Measurements from ENCODE around the gene COG5. TPM values are rescaled to one million over a fixed set of nuclear protein-coding genes. Genes with fewer than 3 reads are reported as not detected.

COG5 gene
- polyA plus RNA-seq (2013, experiment 1 of 2; ENCODE audit: insufficient read length), result 38.2 TPM
- polyA plus RNA-seq (2013, experiment 2 of 2; ENCODE audit: insufficient read length), result 32.8 TPM

DNA sequence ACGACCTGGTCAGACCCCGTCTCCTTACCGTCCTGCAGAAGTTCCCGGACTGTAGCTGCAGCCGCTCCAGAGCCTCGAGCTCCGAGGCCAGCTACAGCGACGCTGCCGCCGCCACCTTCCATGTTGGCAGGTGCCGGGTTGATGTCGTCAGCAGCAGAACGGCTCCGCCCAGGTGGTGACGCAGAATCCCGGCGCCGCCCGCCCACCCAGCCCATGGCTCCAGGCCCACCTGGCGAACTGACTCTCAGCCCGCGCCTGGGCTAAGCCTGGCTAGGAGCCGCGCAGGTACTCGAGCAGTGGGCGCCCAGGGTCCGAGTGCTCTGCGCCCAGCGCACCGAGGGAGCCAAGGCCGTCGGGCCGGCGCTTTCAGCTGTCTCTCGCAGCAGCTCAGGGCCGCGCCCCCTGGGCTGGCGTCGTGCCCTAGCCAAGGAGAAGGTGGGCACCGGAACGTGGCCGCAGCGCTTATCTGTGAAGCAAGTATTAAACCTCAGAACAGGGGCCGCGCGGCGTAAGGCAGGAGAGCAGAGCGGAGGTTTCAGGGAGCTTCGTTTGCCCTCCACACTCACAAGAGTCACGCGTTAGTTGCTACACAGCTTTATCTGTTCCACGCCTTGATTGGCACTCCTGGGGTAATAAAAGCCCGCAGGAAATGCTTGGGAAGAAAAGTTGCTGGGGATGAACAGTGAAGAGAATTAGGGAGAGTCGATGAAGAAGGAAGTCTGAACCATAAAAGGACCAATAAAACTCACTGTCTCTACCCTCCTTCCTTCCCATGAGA lies at the start of gene COG5, which contains the start of gene DUS4L:
Gene COG5, minus strand, starts transcription at position 146 of the 778 bp plus-strand sequence. Its CDS starts 24 bp downstream, at position 122.
Gene DUS4L, plus strand, starts transcription at position 197 of the 778 bp plus-strand sequence. CDS start 3,100 bp downstream, outside the sequence.
- peak; percentile 77 for DNase-seq

DNA sequence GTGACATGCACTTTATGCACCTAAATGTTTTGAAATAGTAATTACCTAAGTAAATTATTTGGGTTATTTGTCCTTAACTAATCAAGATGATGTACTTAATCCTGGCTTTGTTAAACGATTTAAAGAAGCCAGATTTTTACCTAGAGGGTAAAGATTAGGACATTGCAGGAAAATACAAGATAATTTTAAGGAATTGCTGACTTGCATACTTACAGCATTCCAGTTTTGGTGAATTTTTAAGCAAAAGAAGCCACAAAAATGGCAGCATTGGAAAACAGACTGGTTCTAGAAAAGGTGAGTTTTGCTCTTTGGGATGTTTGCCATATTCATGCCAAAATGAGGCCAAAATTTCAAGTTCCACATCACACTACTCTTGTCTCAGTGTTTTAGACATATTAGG lies 49.7 kb upstream of the COG5 start:
- no peak for DNase-seq

GRCh38 chr7:107610323-107610722 lies 46.6 kb upstream of the COG5 start:
- DNase-seq, result no peak

DNA sequence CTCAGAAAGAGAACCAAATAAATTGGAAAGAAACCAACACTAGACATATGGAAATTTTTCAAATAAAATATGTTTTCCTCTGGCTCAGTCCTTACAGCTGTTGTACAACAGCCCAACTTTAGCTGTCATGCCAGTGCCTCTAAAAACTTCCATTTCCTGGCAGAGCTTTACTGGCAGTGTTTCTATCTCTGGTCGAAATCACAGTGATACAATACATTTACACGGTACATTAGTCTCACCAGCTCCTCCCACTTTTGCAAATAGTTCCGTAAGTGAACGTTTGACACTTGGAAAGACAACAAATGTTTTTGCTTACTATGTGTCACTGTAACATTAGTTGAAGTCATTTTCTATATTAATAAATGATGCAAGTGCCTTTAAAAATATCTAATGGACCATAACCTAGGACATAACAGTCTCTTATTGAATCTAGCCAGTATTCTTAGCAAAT lies 46.1 kb upstream of the COG5 start:
- no peak for DNase-seq

DNA sequence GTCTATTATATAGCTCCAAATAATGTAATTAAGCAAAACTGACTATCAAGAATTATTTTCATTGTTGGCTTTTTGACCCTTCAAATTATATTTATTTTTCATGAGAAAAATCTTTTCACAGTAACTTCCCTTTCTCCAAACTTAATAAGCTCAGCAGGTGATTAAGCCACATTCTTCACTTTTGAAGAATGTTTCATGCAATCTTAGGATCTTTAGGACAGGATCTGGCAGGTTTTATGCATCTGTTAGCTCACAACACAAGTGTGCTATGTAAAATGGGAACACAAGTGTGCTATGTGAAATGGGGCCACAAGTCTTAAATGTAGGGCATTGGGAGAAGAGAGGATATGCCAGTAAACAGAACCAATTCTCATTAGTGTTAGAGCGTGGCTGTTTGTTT lies 42.6 kb upstream of the COG5 start:
- no peak for DNase-seq

GRCh38 chr7:107605218-107605815 lies 41.6 kb upstream of the COG5 start:
- no peak for DNase-seq

- DNase-seq, result no peak
These were observed 37.1 kb upstream of the COG5 start for GRCh38 chr7:107600816-107601215.

GRCh38 chr7:107599262-107599661 lies 35.5 kb upstream of the COG5 start:
- no peak for DNase-seq

- no peak for DNase-seq
These were observed 34.2 kb upstream of the COG5 start for GRCh38 chr7:107597953-107598352.

DNA sequence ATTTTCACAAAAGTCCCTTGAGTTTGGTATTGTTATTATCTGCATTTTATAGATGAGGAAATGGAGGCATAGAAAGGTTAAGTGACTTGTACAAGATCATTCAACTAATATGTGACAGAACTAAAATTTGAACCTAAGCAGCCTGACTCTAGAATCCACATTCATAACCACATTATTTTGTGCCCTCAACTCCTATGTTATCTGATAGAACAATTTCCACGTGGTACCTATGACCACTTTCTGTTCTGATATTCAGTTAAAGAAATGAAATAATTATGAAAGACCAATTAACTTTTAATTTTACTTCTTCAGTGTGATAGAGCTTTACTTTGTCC lies 33.8 kb upstream of the COG5 start:
- no peak for DNase-seq

DNA sequence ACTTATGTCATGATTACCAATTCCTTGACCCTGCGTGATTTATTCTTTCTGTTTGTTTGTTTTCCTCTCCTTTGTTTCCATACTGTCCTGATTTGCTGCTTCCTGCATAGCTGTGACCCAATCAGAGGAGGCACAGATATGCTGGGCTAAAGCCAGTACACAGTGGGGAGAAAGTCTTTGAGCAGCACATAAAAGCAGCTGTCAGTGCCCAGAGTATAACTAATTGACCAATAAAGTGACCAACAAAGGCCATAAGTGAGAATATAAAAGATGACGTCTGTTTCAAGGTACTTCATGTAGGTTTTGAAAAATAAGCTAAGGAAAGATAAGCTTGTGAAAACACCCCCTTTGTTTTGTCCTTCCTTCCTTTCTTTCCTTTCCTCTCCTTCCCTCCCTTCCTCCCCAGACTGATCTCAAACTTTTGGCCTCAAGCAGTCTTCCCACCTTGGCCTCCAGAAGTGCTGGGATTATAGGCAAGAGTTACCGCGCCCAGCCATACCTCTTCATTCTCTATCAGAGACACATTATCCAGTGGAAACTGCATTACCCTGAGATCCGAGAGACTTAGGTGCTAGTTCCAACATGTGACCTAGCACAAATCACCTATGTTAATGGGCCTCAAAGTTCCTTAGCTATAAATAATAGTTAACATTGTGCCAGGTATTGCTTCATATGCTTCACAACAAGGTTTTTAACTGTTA lies 33.3 kb upstream of the COG5 start:
- no peak for DNase-seq

DNA sequence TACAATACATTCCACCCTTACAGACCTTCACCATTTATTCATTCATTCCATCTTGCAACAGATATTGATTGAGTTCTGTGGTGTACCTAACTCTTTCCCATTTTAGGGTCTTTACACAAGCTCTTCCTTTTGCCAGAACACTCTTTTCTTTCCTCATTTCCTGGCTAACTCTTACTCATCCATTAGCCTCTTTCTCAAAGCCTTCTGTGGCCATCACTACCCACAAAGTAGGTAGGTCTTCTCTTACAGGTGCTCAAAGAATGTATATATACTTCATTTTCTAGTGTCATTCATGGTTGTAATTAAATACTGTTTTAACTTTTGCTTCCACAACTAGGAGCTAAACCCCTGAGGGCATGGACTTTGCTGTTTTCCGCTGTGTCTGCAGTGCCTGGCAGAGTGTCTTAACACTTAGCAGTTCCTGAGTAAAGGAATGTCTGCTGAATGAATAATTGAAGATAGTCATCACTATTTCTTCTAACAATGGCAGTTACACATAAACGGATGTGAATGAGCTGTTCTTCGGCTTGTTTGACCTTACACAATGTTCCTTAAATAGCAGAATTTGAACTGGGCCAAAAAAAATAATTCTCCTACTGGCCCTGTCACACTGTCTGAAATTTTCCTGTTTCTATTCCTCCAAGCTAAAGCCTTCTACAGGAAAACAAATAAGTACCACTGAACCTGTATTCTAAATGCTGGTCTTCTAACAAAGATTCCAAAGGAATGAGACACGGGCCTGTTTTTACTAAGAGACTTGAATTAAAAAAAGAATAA lies 31.4 kb upstream of the COG5 start:
- DNase-seq, result peak; percentile 92

- DNase-seq, result no peak
These were observed 29.3 kb upstream of the COG5 start for GRCh38 chr7:107593025-107593410.

GRCh38 chr7:107592361-107593024 lies 28.8 kb upstream of the COG5 start:
- peak; percentile 94 for DNase-seq

DNA sequence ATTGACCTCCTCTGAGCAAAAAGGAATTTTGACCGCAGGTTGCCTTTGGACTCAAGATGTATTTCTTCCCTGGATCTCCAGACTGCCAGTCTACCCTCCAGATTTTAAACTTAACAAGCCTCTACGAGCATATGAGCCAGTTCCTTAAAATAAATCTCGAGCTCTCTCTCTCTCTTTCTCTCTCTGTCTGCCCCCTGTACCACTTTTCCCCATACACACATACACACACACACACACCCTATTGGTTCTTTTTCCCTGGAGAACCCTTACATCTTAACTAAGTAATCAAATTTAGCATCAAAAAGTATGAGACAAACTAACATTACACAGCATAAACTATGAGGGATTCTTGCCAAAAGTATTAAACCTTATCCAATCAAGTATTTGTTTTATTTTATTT lies 27.7 kb upstream of the COG5 start:
- no peak for DNase-seq

DNA sequence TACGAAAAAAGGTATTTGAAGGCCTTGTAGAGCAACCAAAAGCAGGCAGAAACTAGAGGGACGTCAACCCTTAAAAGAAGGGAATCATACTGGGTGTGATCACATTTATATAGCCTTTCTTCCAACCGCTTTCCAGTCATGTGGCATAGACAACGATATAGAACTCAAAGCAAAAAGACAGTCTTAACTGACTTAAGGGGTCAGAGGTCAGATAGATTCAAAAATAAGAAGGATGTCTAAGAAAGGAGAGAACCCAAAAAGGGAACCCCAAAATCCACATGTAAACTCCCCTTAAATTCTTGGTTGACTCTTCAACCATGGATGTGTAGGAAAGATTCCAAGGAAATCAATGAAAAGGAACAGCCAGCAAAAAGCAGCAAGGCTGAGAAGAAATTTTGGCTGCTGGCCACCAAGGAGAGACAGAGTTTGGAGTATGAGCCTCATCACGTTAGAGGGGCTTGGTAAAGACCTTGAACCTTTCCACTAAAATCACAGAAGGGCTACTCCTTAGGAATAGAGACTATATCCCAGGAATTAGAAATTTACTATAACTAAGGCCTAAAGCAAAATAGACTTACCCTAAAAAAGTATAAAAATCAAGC lies 24.9 kb upstream of the COG5 start:
- no peak for DNase-seq

DNA sequence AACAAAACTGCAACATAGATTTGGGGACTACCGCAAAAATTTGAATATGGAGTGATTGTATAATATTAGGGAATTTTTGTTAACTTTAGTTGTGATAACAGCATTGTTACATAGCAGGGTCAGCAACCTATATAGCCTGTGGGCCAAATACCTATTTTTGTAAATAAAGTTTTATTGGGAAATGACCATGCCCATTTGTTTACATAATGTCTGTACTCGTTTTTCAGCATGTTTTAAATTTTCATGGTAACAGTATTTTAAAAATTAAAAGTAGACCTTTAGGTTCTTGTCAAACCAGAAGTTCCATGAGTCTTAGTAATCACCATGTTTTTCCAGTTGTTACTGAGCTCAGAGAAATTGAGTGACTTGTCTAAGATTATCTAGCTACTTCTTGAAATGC lies 21.0 kb upstream of the COG5 start:
- DNase-seq, result no peak

GRCh38 chr7:107582875-107583274 lies 19.2 kb upstream of the COG5 start:
- no peak for DNase-seq

DNA sequence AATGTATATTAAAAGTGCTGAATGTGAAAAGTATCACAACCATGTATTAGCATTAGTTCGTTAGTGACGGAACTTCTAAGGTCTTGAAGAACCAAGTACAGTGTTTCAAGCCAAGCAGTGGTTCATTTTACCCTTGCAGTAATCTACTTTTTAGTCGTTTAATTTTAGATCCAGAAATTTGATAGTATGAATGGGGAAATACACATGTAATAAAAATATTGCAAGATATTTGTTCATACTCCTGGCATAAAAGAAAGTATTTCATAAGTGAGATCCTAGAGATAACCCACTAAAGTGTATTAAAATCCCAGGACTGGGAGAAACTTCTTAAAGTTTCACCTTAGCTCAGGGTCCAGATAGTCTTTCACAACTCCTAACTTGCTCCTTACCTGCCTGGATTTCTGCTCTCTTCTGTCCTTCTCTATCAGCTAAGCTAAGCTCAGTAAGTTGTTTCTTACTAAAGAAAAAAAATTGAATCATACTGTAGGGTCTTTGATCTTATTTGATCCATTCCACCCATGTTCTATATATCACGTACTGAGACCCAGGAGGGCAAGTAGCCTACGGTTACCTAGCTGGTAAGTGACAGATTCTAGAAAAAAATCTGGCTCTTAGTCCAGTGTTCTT lies 17.8 kb upstream of the COG5 start:
- no peak for DNase-seq

- DNase-seq, result no peak
These were observed 17.1 kb upstream of the COG5 start for GRCh38 chr7:107580716-107581383.

Data from fibroblast of skin of abdomen (primary cell).